A172 (cell line): ENCODE measurements around the gene RSBN1. TPM values are rescaled to one million over a fixed set of nuclear protein-coding genes. Genes with fewer than 3 reads are reported as not detected.
A peak's percentile ranks its signal among the peaks of the same experiment; 100 is the strongest.
"Not testable (repeated sequence)": the region's sequence is repeated elsewhere in the genome, so short reads cannot be mapped to it uniquely, and the experiment has no call there.

Experiments used
- DNase-seq: peaks from one replicate; pipeline ENCODE4 v3.0.0-alpha.2; 2015; ENCODE audit warnings: low spot score
- total RNA-seq: library from RNA; depleted of rRNA; stranded (reverse); fragments of >200 nt; shearing (Covaris generic); gene quantifications from 2 replicates; pipeline ENCODE4 v1.2.3, GENCODE V29; 2014; rRNA removed

RSBN1 gene
- total RNA-seq, result 7.9 and 9.7 TPM in 2 replicates

- DNase-seq, result peak; percentile 98
These were observed at the start of gene RSBN1 for GRCh38 chr1:113811888-113812660. RSBN1 (minus strand) TSS chr1:113812476; CDS start chr1:113812412, 64 bp downstream.

DNA sequence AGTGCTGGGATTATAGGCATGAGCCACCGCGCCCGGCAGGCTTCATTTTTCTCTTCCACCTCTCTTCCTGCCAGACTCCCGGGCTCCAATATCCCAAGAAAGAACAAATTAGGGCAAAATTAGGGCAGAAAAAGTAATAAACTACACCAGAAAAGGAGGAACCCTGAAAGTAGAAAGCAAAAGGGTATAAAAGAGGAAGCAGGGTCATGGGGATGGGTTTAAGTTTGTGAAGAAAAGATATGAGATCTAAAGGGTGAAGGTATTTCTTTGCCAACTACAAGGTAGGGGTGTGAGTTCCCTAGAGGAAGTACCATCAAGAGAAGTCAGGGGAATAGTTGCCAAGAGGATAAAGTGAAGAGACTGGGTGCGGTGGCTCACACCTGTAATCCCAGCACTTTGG is 49.4 kb upstream of the RSBN1 start:
- no peak for DNase-seq

GRCh38 chr1:113860891-113861290 is 48.6 kb upstream of the RSBN1 start:
- peak; percentile 72 for DNase-seq

DNA sequence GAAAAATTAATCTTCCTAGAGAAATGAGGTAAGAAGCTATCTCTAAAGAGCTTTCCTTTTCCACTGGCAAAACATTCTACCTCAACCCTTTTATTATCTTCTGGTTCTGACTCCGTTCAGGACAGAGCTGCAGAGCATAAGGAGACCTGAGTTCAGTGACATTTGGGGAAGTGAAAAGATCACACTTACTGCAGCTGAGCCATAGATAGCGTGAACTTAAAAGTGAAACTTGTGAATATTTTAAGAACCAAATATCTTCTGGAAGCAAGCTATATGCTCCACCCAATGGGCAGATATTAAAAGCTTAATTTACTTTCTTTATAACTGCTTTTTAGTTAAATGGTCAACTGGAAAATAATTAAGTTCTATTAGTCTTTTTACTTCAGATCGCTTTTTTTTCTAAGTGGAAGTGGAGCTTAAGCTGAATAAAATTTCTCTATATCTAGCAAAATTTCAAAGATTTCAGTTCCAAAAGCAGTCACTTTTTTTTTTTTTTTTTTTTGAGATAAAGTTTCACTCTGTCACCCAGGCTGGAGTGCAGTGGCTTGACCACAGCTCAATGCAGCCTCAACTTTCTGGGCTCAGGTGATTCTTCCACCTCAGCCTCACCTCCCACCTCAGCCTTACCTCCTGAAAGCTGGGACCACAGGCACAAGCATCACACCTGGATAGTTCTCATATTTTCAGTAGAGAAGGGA is 47.4 kb upstream of the RSBN1 start:
- no peak for DNase-seq

- no peak for DNase-seq
These were observed 46.7 kb upstream of the RSBN1 start for GRCh38 chr1:113858982-113859381.

- no peak for DNase-seq
These were observed 46.1 kb upstream of the RSBN1 start for GRCh38 chr1:113858418-113858817.

DNA sequence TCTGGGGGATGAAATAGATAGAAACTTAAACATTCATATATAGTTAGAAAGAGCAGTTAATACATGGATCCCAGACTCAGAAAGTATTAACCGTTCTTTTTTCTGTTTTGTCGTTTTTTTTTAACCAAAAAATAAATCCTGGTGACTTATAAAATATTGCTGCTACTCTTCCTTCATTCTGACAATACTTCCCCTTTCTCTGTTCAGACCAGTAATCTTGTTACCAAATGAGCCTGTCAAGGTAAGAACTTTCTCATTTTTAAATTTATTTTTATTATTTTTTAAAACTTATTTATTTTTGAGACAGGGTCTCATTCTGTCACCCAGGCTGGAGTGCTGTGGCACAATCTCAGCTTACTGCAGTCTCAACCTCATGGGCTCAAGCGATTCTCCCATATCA is 45.5 kb upstream of the RSBN1 start:
- DNase-seq, result no peak

DNA sequence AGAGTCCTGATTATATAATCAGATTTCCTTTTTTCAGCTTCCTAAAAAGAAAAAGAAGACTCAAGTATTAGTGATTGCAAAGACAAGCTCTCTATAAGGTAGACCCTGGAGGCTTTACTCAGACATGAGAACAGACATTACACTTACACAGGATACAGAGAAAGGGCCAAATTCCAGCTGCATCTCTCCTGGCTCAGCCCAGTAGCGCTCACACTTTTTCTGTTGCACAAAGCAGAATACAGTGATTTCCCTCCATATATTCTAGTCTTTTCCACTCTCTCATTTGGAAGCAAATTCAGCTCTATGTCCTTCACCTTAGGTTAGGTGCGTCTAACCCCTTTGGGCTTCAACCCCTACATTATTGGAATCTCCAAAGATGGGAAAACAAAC is 44.1 kb upstream of the RSBN1 start:
- no peak for DNase-seq

GRCh38 chr1:113855630-113856400 is 43.5 kb upstream of the RSBN1 start:
- DNase-seq, result no peak

GRCh38 chr1:113854234-113854633 is 42.0 kb upstream of the RSBN1 start:
- DNase-seq, result no peak

GRCh38 chr1:113852694-113853093 is 40.4 kb upstream of the RSBN1 start:
- not testable (repeated sequence) for DNase-seq

DNA sequence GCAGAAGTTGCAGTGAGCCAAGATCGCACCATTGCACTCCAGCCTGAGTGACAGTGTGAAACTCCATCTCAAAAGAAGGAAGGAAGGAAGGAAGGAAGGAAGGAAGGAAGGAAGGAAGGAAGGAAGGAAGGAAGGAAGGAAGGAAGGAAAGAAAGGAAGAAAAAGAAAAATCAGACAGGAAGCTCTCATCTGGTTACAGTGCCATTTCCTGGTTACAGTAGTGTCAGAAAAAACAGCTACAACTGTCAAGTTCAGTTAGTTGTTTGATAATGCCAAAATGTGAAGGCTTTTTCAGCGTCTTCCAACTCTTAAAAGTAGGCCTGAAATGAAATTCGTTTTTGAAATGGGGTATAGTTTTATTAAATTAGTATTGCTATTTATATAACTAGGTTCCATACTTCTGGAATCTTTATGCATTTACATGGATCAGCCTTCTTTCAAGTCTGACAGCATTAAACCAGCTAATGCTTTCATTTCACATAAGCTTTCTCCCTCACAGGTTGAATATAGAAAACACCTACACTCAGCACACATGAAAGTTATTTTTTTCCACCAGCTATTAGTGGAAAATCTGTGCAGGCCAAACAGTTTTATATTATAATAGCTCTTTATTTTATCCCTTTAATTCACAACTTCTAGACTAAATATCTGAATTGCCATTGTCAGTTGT is 38.0 kb upstream of the RSBN1 start:
- DNase-seq, result no peak

DNA sequence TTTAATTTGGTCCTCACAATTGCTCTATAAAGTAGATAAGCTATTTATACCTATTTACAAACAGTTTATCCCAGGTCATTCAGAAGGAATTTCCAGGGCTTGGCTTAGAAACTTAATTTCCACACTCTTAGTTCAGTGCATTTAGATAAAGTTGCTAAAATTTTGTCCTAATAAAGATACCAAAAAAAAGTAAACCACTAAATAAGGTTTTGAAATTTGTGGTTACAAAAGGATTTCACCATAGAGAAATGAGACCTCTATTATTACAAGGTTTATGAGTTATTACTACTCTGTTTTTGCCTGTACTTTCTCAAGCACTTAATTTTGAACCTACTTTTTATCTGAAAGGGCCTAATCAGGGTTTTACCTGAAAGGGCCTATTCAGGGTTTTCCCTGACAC is 36.8 kb upstream of the RSBN1 start:
- no peak for DNase-seq

DNA sequence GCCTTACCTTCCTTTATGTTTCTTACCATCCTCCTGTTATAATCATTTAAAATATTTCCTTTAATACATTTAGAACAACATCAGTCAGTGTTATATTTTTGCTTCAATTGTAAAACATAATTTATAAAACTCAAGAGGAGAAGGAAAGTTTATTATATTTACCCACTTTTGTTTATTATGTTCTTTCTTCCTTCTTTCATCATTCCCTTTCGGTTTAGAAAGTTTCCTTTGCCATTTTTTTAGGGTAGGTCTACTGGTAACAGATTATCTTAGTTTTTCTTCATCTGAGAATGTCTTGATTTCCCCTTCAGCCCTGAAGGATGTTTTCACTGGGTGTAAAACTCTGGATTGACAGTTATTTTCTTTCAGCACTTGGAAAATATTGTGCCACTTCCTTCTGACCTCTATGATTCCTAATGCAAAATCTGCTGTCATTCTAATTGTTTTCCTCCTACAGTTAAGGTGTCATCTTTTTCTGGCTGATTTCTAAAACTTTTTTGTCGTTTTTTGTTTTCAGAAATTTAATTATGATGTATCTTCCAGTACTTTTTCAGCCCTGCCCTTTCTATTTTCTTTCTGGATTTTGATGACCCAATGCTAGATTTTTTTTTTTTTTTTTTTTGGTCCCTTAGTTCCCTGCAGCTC is 34.2 kb upstream of the RSBN1 start:
- no peak for DNase-seq

- DNase-seq, result no peak
These were observed 24.3 kb upstream of the RSBN1 start for GRCh38 chr1:113836534-113836933.

- peak; percentile 36 for DNase-seq
These were observed 23.5 kb upstream of the RSBN1 start for GRCh38 chr1:113835686-113836290.

DNA sequence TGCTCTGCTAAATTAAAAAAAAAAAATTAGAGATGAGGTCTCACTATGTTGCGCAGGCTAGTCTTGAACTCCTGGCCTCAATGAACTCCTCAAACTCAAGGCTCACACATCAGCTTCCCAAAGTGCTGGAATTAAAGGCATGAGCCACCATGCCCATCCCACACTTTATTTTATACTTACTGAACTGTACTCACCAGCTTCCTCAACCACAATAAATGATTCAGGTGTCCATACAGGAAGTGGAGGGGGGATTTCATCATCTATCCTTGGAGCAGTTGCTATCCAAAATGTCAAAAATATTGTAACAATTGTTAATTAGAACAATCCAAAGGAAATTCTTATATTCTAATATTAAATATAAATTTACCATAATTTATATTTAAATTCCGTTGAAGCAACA is 22.4 kb upstream of the RSBN1 start:
- DNase-seq, result no peak

DNA sequence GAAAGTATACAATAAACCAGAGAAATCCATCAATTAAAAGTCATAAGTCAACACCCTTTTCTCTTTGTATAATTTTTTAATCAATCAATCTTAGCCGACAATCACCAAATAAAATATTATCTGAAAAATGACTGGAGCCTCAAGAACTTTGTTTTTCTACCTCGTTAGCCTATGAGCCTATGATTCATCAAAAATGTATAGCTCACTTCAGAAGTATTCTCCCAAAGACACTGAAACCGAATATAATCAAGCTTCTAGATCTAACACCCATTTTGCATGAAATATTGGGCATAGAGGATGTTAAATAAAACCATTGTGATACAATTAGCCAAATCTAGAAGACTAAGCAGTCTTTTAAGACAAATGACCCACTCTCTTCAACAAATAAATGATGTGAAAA is 17.8 kb upstream of the RSBN1 start:
- DNase-seq, result no peak

- DNase-seq, result no peak
These were observed 9.6 kb upstream of the RSBN1 start for GRCh38 chr1:113821916-113822315.

DNA sequence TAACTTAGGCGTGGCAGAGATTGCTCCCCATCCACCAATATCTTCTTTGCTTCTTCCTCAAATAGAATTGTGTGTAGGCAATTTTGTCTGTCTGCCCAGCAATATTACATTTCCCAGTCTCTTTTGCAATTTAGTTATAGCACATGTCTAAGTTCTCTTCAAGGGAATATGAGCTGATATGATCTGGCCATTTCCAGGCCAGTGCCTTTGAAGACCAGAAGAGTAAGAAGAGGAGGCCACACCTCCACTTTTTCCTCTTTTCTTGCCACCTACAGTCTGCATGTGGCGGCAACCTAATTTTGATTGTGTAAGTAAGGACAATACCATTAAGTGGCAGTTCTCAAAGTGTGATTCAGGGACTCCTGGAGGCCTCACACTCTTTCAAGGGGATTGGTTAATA is 6.3 kb upstream of the RSBN1 start:
- no peak for DNase-seq

DNA sequence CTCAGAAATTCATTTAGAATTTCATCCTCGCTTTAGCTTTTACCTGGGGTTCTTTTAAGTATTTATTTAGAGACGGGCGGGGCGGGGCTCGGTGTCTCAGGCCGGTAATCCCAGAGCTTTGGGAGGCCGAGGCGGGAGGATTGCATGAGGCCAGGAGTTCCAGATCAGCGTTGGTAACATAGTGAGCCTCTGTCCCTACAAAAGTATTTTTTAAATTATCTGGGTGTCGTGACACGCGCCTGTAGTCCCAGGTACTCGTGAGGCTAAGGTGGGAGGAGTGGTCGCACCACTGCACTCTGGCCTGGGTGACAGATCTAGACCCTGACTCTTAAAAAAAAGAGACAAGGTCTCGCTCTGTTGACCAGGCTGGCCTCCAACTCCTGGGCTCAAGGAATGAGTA is 942 bp upstream of the RSBN1 start:
- no peak for DNase-seq
